ENCODE results near the gene MRPS34.

MRPS34 gene

GRCh38 chr16:1768767-1769401 lies 4.0 kb downstream of the MRPS34 start:
- no peak for DNase-seq

- DNase-seq, result no peak
These were observed 4.7 kb downstream of the MRPS34 start for GRCh38 chr16:1768061-1768766.

- DNase-seq, result no peak
These were observed 5.6 kb downstream of the MRPS34 start for GRCh38 chr16:1767116-1767994.

GRCh38 chr16:1766701-1767100 lies 6.2 kb downstream of the MRPS34 start:
- no peak for DNase-seq

- DNase-seq, result no peak
These were observed 6.7 kb downstream of the MRPS34 start for GRCh38 chr16:1766231-1766630.

- no peak for DNase-seq
These were observed 7.1 kb downstream of the MRPS34 start for GRCh38 chr16:1765826-1766225.

GRCh38 chr16:1764971-1765370 lies 8.0 kb downstream of the MRPS34 start:
- no peak for DNase-seq

- no peak for DNase-seq
These were observed 9.1 kb downstream of the MRPS34 start for GRCh38 chr16:1763521-1764511.

- no peak for DNase-seq
These were observed 9.9 kb downstream of the MRPS34 start for GRCh38 chr16:1762879-1763520.

- no peak for DNase-seq
These were observed 10.6 kb downstream of the MRPS34 start for GRCh38 chr16:1762196-1762878.

- DNase-seq, result no peak
These were observed 11.2 kb downstream of the MRPS34 start for GRCh38 chr16:1761751-1762150.

GRCh38 chr16:1760911-1761310 lies 12.0 kb downstream of the MRPS34 start:
- DNase-seq, result no peak

GRCh38 chr16:1759511-1759910 lies 13.4 kb downstream of the MRPS34 start:
- no peak for DNase-seq

- DNase-seq, result no peak
These were observed 14.0 kb downstream of the MRPS34 start for GRCh38 chr16:1758923-1759322.

- no peak for DNase-seq
These were observed 15.0 kb downstream of the MRPS34 start for GRCh38 chr16:1757714-1758461.

GRCh38 chr16:1754204-1754603 lies 18.7 kb downstream of the MRPS34 start:
- DNase-seq, result no peak

GRCh38 chr16:1752853-1753252 lies 20.1 kb downstream of the MRPS34 start:
- DNase-seq, result no peak

- no peak for DNase-seq
These were observed 21.0 kb downstream of the MRPS34 start for GRCh38 chr16:1751946-1752345.

GRCh38 chr16:1749152-1750117 lies 23.5 kb downstream of the MRPS34 start:
- no peak for DNase-seq
